Medulla oblongata (tissue), 1 donor: ENCODE data around the gene GARIN3.
A peak's percentile ranks its signal among the peaks of the same experiment; 100 is the strongest.

ENCODE experiments used
- DNase-seq: peaks from one replicate; pipeline ENCODE4 v3.0.0-alpha.2; 2015; ENCODE audit errors: extremely low spot score

The GARIN3 gene

GRCh38 chr5:157143127-157143971, 22.7 kb downstream of the GARIN3 start:
- no peak for DNase-seq

- DNase-seq: peak; percentile 99
Observed at GRCh38 chr5:157142317-157143126, 23.5 kb downstream of the GARIN3 start, which contains the start of gene MED7. Gene MED7 (minus strand): TSS chr5:157142865. CDS start chr5:157139431, 3,434 bp downstream.

- DNase-seq: no peak
Observed at GRCh38 chr5:157137691-157138090, 28.4 kb downstream of the GARIN3 start.

- DNase-seq: no peak
Observed at GRCh38 chr5:157132281-157132612, 33.8 kb downstream of the GARIN3 start.

- no peak for DNase-seq
Observed at GRCh38 chr5:157130925-157131324, 35.1 kb downstream of the GARIN3 start.

GRCh38 chr5:157121709-157122108, 44.4 kb downstream of the GARIN3 start:
- DNase-seq: no peak

- DNase-seq: no peak
Observed at GRCh38 chr5:157120102-157120501, 46.0 kb downstream of the GARIN3 start.

- no peak for DNase-seq
Observed at GRCh38 chr5:157116483-157116954, 49.5 kb downstream of the GARIN3 start.

GRCh38 chr5:157115502-157115901, 50.6 kb downstream of the GARIN3 start:
- DNase-seq: no peak

GRCh38 chr5:157115012-157115411, 51.1 kb downstream of the GARIN3 start:
- no peak for DNase-seq

GRCh38 chr5:157113002-157113401, 53.1 kb downstream of the GARIN3 start:
- DNase-seq: peak; percentile 38
